Measurements from ENCODE around the gene CALML4. TPM values are rescaled to one million over a fixed set of nuclear protein-coding genes. Genes with fewer than 3 reads are reported as not detected.

Gene CALML4
- total RNA-seq, 6 donors from 2014 or later = 3.6 to 33.7 (median 7.0) TPM

GRCh38 chr15:68163191-68163590, 41.9 kb downstream of the CALML4 start:
- no peak for ATAC-seq (ENCODE audit: low FRiP score in 2 of 2)
- TF ChIP-seq, protein P1, sequence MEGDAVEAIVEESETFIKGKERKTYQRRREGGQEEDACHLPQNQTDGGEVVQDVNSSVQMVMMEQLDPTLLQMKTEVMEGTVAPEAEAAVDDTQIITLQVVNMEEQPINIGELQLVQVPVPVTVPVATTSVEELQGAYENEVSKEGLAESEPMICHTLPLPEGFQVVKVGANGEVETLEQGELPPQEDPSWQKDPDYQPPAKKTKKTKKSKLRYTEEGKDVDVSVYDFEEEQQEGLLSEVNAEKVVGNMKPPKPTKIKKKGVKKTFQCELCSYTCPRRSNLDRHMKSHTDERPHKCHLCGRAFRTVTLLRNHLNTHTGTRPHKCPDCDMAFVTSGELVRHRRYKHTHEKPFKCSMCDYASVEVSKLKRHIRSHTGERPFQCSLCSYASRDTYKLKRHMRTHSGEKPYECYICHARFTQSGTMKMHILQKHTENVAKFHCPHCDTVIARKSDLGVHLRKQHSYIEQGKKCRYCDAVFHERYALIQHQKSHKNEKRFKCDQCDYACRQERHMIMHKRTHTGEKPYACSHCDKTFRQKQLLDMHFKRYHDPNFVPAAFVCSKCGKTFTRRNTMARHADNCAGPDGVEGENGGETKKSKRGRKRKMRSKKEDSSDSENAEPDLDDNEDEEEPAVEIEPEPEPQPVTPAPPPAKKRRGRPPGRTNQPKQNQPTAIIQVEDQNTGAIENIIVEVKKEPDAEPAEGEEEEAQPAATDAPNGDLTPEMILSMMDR (IDR thresholded peaks at IDR 0.05) = no peak
- TF ChIP-seq POLR2A (IDR thresholded peaks at IDR 0.05) = no peak
- TF ChIP-seq EP300 (IDR thresholded peaks at IDR 0.05) = no peak
- TF ChIP-seq POLR2AphosphoS5 (IDR thresholded peaks at IDR 0.05) = no peak
- Histone ChIP-seq H3K27ac (no peak overlapping the region), H3K9me3 (no peaks in the 10 kb centered on the region), H3K4me3 (no peak overlapping the region), H3K27me3 (no peaks in the 10 kb centered on the region), H3K4me1 (peaks cover 0 to 2% (median 0%) of the 10 kb centered on the region in 4 donors), H3K36me3 (peaks cover 0 to 53% (median 15%) of the 10 kb centered on the region in 4 donors)
- no peak for DNase-seq

DNA sequence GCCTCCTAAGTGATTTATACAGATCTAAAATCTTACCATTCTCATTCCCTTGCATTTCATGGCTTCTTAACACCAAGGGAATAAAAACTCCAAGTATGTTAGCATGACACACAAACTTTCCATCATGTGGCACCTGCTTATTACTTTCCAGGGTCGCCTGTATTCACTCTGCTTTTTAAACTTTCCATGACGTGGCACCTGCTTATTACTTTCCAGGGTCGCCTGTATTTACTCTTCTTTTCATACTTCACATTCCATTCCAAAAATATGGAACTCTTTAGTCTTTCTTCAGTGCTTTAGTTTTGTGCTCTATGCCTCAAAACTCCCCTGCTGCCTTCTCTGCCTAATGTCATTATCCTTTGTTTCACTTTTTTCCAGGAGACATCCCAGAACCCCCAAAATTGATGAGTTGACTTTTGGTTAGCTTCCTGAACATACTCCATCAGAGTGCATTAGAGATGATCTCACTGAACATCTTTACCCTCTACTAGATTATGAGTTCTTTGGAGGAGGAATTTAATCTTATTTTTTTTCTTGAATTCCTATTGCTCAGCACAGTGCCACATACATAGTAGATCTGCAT, 47.0 kb downstream of the CALML4 start:
- H3K27ac ChIP-seq = peak overlapping the region in 2 of 4 donors; percentile 22 to 49
- H3K4me1 ChIP-seq = peaks cover 0 to 7% (median 0%) of the 10 kb centered on the region in 4 donors
- no peak for DNase-seq
- H3K36me3 ChIP-seq = peaks cover 0 to 48% (median 11%) of the 10 kb centered on the region in 4 donors
- no peaks in the 10 kb centered on the region for H3K9me3 ChIP-seq
- 44 to 46% methylated on average over 3 of the region's 3 CpGs for WGBS, 2 donors
- no peaks in the 10 kb centered on the region for H3K27me3 ChIP-seq
- no peak for ATAC-seq (ENCODE audit: low FRiP score in 2 of 2)
- no peak overlapping the region for H3K4me3 ChIP-seq
- TF ChIP-seq EP300 (IDR thresholded peaks at IDR 0.05) (no peak), POLR2AphosphoS5 (IDR thresholded peaks at IDR 0.05) (no peak), POLR2A (IDR thresholded peaks at IDR 0.05) (no peak)
- TF ChIP-seq, protein P1 (IDR thresholded peaks at IDR 0.05) = no peak

DNA sequence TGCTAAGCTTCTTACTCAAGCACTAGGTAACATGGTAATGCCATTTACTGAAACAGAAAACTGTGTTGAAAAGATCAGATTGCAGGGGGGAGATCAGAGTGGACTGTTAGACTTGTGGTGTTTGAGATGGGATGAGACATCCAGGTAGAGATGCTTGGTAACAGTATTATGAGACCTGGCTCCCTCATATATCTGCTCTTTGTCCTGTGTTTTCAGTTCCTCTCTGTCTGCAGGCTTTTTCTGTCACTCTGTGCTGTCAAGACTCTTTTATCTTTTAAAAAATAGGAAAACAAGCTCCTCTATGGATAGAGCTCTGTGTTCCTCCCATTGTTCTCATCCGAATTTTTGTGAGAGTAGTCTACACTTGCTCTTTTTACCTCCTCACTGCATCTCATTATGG, 48.1 kb downstream of the CALML4 start:
- H3K4me1 ChIP-seq = peaks cover 0 to 7% (median 0%) of the 10 kb centered on the region in 4 donors
- TF ChIP-seq EP300 (IDR thresholded peaks at IDR 0.05) (no peak), POLR2AphosphoS5 (IDR thresholded peaks at IDR 0.05) (no peak), POLR2A (IDR thresholded peaks at IDR 0.05) (no peak)
- TF ChIP-seq, protein P1 (IDR thresholded peaks at IDR 0.05) = no peak
- peaks cover 0 to 44% (median 6%) of the 10 kb centered on the region in 4 donors for H3K36me3 ChIP-seq
- WGBS, 2 donors = 71% methylated on average over 1 of the region's 1 CpG; no CpG with 5 or more reads in 1 of the 2 donors
- H3K9me3 ChIP-seq = no peaks in the 10 kb centered on the region
- no peaks in the 10 kb centered on the region for H3K27me3 ChIP-seq
- ATAC-seq (ENCODE audit: low FRiP score in 2 of 2) = no peak
- no peak overlapping the region for H3K27ac ChIP-seq
- no peak overlapping the region for H3K4me3 ChIP-seq
- DNase-seq = no peak

GRCh38 chr15:68154923-68155559, 50.1 kb downstream of the CALML4 start:
- TF ChIP-seq POLR2AphosphoS5 (IDR thresholded peaks at IDR 0.05) (no peak), POLR2A (IDR thresholded peaks at IDR 0.05) (no peak)
- TF ChIP-seq, protein P1 (IDR thresholded peaks at IDR 0.05) = peak; percentile 35 to 75 (median 64)
- Histone ChIP-seq H3K9me3 (no peaks in the 10 kb centered on the region), H3K27ac (no peak overlapping the region), H3K36me3 (peaks cover 0 to 31% (median 5%) of the 10 kb centered on the region in 4 donors), H3K4me1 (peaks cover 0 to 7% (median 0%) of the 10 kb centered on the region in 4 donors), H3K27me3 (no peaks in the 10 kb centered on the region), H3K4me3 (no peak overlapping the region)
- WGBS, 2 donors = 49 to 50% methylated on average over 4 of the region's 4 CpGs
- ATAC-seq (ENCODE audit: low FRiP score in 2 of 2) = peak in 1 of 2 donors; percentile 61
- no peak for DNase-seq
